ENCODE measurements around the gene TMEM231.
A peak's percentile ranks its signal among the peaks of the same experiment; 100 is the strongest.
"Not testable (repeated sequence)": the region's sequence is repeated elsewhere in the genome, so short reads cannot be mapped to it uniquely, and the experiment has no call there.

TMEM231 gene

GRCh38 chr16:75566040-75566757, 10.1 kb upstream of the TMEM231 start, which contains the start of gene GABARAPL2:
TSS of gene GABARAPL2 (plus strand) at chr16:75566379. CDS start at chr16:75566487, 108 bp downstream.
- DNase-seq: peak; percentile 92

GRCh38 chr16:75565640-75566039, 9.6 kb upstream of the TMEM231 start:
- no peak for DNase-seq

- no peak for DNase-seq
These were observed 3.7 kb upstream of the TMEM231 start for GRCh38 chr16:75559564-75560372.

GRCh38 chr16:75558846-75559401, 2.9 kb upstream of the TMEM231 start:
- DNase-seq: no peak

- DNase-seq: no peak
These were observed 439 bp upstream of the TMEM231 start for GRCh38 chr16:75556431-75556950.

- peak; percentile 20 for DNase-seq
These were observed 792 bp downstream of the TMEM231 start for GRCh38 chr16:75555213-75555706.

- DNase-seq: no peak
These were observed 3.1 kb downstream of the TMEM231 start for GRCh38 chr16:75552951-75553350.

- peak; percentile 46 for DNase-seq
These were observed 5.8 kb downstream of the TMEM231 start for GRCh38 chr16:75550211-75550662.

GRCh38 chr16:75548456-75548855, 7.6 kb downstream of the TMEM231 start:
- not testable (repeated sequence) for DNase-seq

- DNase-seq: no peak
These were observed 9.8 kb downstream of the TMEM231 start for GRCh38 chr16:75546293-75546692.

- DNase-seq: not testable (repeated sequence)
These were observed 10.2 kb downstream of the TMEM231 start for GRCh38 chr16:75545879-75546278.

- DNase-seq: not testable (repeated sequence)
These were observed 13.6 kb downstream of the TMEM231 start for GRCh38 chr16:75542462-75542861.

GRCh38 chr16:75541236-75541635, 14.8 kb downstream of the TMEM231 start:
- no peak for DNase-seq

- not testable (repeated sequence) for DNase-seq
These were observed 17.0 kb downstream of the TMEM231 start for GRCh38 chr16:75538882-75539565.

GRCh38 chr16:75537776-75538175, 18.3 kb downstream of the TMEM231 start:
- no peak for DNase-seq

- no peak for DNase-seq
These were observed 20.2 kb downstream of the TMEM231 start, which contains the start of gene CHST5 for GRCh38 chr16:75535901-75536300. TSS of gene CHST5 (minus strand) at chr16:75536108. CDS start at chr16:75530384, 5,724 bp downstream.

- no peak for DNase-seq
These were observed 20.7 kb downstream of the TMEM231 start for GRCh38 chr16:75535211-75535843.

GRCh38 chr16:75534560-75535205, 21.4 kb downstream of the TMEM231 start:
- no peak for DNase-seq

GRCh38 chr16:75532791-75533190, 23.3 kb downstream of the TMEM231 start:
- no peak for DNase-seq

- DNase-seq: no peak
These were observed 23.8 kb downstream of the TMEM231 start for GRCh38 chr16:75532142-75532765.

- no peak for DNase-seq
These were observed 26.1 kb downstream of the TMEM231 start for GRCh38 chr16:75529959-75530358.
